Adipocyte (in vitro differentiated cells): ENCODE results near the gene PSME2.

Experiments
- DNase-seq: peaks from one replicate; pipeline ENCODE4 v3.0.0-alpha.2; 2015; ENCODE audit warnings: low read depth
- H3K27me3 ChIP-seq: replicated peaks from 2 replicates; pipeline ENCODE4 v1.7.0; 2013; ENCODE audit warnings: mild to moderate bottlenecking, low read length, moderate library complexity; ENCODE audit not compliant: control insufficient read depth, insufficient read depth
- H3K36me3 ChIP-seq: 2 replicates; pipeline ENCODE4 v1.7.0; 2013; ENCODE audit warnings: low read length, mild to moderate bottlenecking, moderate library complexity; ENCODE audit not compliant: control insufficient read depth, insufficient read depth, severe bottlenecking
- H3K4me1 ChIP-seq: 2 replicates; pipeline ENCODE4 v1.7.0; 2013; ENCODE audit warnings: mild to moderate bottlenecking, low read length, moderate library complexity; ENCODE audit not compliant: control insufficient read depth, insufficient read depth
- H3K4me3 ChIP-seq: 2 replicates; pipeline ENCODE4 v1.7.0; 2013; ENCODE audit warnings: mild to moderate bottlenecking, low read length, moderate library complexity
- H3K9ac ChIP-seq: 2 replicates; pipeline ENCODE4 v1.7.0; 2013; ENCODE audit warnings: mild to moderate bottlenecking, low read length, moderate library complexity
- H3K9me3 ChIP-seq: 2 replicates; pipeline ENCODE4 v1.7.0; 2013; ENCODE audit warnings: mild to moderate bottlenecking, low read length, moderate library complexity; ENCODE audit not compliant: control insufficient read depth

PSME2 gene

GRCh38 chr14:24130717-24131548 is 15.5 kb downstream of the PSME2 start:
- DNase-seq: no peak
- no peak overlapping the region for H3K9ac ChIP-seq
- H3K9me3 ChIP-seq: no peaks in the 10 kb centered on the region
- H3K27me3 ChIP-seq: no peaks in the 10 kb centered on the region
- no peak overlapping the region for H3K4me3 ChIP-seq
- no peaks in the 10 kb centered on the region for H3K36me3 ChIP-seq
- no peaks in the 10 kb centered on the region for H3K4me1 ChIP-seq

- H3K36me3 ChIP-seq: no peaks in the 10 kb centered on the region
- H3K9me3 ChIP-seq: no peaks in the 10 kb centered on the region
- H3K4me1 ChIP-seq: no peaks in the 10 kb centered on the region
- H3K4me3 ChIP-seq: no peak within 1 kb of the TSS
- DNase-seq: no peak
- H3K9ac ChIP-seq: no peak within 1 kb of the TSS
- H3K27me3 ChIP-seq: no peaks in the 10 kb centered on the region
These were observed 16.1 kb downstream of the PSME2 start, which contains the start of gene FITM1 for GRCh38 chr14:24130380-24130716. FITM1 (plus strand) TSS chr14:24130659; CDS start chr14:24131564, 905 bp downstream.

- H3K9me3 ChIP-seq: no peaks in the 10 kb centered on the region
- H3K9ac ChIP-seq: no peak overlapping the region
- H3K4me3 ChIP-seq: no peak overlapping the region
- no peaks in the 10 kb centered on the region for H3K27me3 ChIP-seq
- no peak for DNase-seq
- no peaks in the 10 kb centered on the region for H3K36me3 ChIP-seq
- no peaks in the 10 kb centered on the region for H3K4me1 ChIP-seq
These were observed 16.9 kb downstream of the PSME2 start for GRCh38 chr14:24129410-24129998.

- Histone ChIP-seq H3K4me1 (no peaks in the 10 kb centered on the region), H3K4me3 (no peak overlapping the region), H3K9ac (no peak overlapping the region), H3K9me3 (no peaks in the 10 kb centered on the region), H3K36me3 (peaks cover 8% of the 10 kb centered on the region), H3K27me3 (no peaks in the 10 kb centered on the region)
- no peak for DNase-seq
These were observed 18.7 kb downstream of the PSME2 start for GRCh38 chr14:24127673-24128072.

GRCh38 chr14:24126939-24127338 is 19.5 kb downstream of the PSME2 start:
- no peak for DNase-seq
- Histone ChIP-seq H3K4me3 (no peak overlapping the region), H3K36me3 (peaks cover 12% of the 10 kb centered on the region), H3K4me1 (no peaks in the 10 kb centered on the region), H3K9ac (no peak overlapping the region), H3K27me3 (no peaks in the 10 kb centered on the region), H3K9me3 (no peaks in the 10 kb centered on the region)

GRCh38 chr14:24123424-24124417 is 22.7 kb downstream of the PSME2 start:
- no peaks in the 10 kb centered on the region for H3K27me3 ChIP-seq
- no peaks in the 10 kb centered on the region for H3K4me1 ChIP-seq
- no peak overlapping the region for H3K9ac ChIP-seq
- no peak overlapping the region for H3K4me3 ChIP-seq
- no peaks in the 10 kb centered on the region for H3K9me3 ChIP-seq
- H3K36me3 ChIP-seq: peaks cover 40% of the 10 kb centered on the region
- DNase-seq: no peak

DNA sequence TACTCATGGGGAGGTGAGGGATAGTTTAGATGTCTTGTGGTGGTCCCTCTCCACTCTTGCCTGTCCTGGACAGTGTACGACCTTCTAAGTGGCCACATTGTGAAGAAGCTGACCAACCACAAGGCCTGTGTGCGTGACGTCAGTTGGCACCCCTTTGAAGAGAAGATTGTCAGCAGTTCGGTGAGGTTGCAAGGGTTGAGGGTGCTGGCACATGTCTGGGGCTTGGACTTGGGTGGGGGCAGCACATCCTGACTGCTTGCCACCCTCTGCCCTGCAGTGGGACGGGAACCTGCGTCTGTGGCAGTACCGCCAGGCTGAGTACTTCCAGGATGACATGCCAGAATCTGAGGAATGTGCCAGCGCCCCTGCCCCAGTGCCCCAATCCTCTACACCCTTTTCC is 23.5 kb downstream of the PSME2 start:
- Histone ChIP-seq H3K9ac (no peak overlapping the region), H3K27me3 (no peaks in the 10 kb centered on the region), H3K4me3 (no peak overlapping the region), H3K9me3 (no peaks in the 10 kb centered on the region), H3K36me3 (peaks cover 48% of the 10 kb centered on the region), H3K4me1 (no peaks in the 10 kb centered on the region)
- DNase-seq: no peak

GRCh38 chr14:24122416-24122815 is 24.0 kb downstream of the PSME2 start:
- no peak for DNase-seq
- Histone ChIP-seq H3K36me3 (peaks cover 53% of the 10 kb centered on the region), H3K9me3 (no peaks in the 10 kb centered on the region), H3K9ac (no peak overlapping the region), H3K4me3 (no peak overlapping the region), H3K27me3 (no peaks in the 10 kb centered on the region), H3K4me1 (no peaks in the 10 kb centered on the region)

- peaks cover 57% of the 10 kb centered on the region for H3K36me3 ChIP-seq
- no peaks in the 10 kb centered on the region for H3K27me3 ChIP-seq
- no peak overlapping the region for H3K4me3 ChIP-seq
- no peak overlapping the region for H3K9ac ChIP-seq
- H3K9me3 ChIP-seq: no peaks in the 10 kb centered on the region
- DNase-seq: no peak
- H3K4me1 ChIP-seq: peaks cover under 1% of the 10 kb centered on the region
These were observed 25.2 kb downstream of the PSME2 start for GRCh38 chr14:24121210-24121609.

- H3K36me3 ChIP-seq: peaks cover 57% of the 10 kb centered on the region
- no peak overlapping the region for H3K4me3 ChIP-seq
- no peaks in the 10 kb centered on the region for H3K9me3 ChIP-seq
- peaks cover 10% of the 10 kb centered on the region for H3K4me1 ChIP-seq
- H3K9ac ChIP-seq: no peak overlapping the region
- no peak for DNase-seq
- H3K27me3 ChIP-seq: no peaks in the 10 kb centered on the region
These were observed 26.7 kb downstream of the PSME2 start for GRCh38 chr14:24119691-24120090.

DNA sequence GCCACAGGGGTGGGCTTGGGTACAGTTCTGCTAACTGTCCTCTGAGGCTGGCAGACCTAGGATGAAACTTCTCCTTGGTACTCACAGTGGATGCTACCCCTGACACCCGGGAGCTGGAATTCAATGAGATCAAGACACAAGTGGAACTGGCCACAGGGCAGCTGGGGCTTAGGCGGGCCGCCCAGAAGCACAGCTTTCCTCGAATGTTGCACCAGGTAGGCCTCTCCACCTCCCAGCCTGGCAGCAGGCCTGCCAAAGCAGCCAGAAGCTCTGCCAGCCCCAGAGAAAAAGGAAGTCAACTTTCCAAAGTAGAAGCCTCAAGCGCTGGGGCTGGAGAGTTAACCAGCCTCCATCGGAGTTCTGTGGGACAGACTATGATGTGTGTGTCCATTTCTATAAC is 29.2 kb downstream of the PSME2 start:
- Histone ChIP-seq H3K4me3 (no peak overlapping the region), H3K27me3 (no peaks in the 10 kb centered on the region), H3K36me3 (peaks cover 45% of the 10 kb centered on the region)

More for the DNA sequence above, 29.2 kb downstream of the PSME2 start:
- no peak for DNase-seq
- H3K4me1 ChIP-seq: peaks cover 15% of the 10 kb centered on the region
- H3K9me3 ChIP-seq: no peaks in the 10 kb centered on the region
- no peak overlapping the region for H3K9ac ChIP-seq
